ENCODE data around the gene ZMIZ1.

ZMIZ1 gene

DNA sequence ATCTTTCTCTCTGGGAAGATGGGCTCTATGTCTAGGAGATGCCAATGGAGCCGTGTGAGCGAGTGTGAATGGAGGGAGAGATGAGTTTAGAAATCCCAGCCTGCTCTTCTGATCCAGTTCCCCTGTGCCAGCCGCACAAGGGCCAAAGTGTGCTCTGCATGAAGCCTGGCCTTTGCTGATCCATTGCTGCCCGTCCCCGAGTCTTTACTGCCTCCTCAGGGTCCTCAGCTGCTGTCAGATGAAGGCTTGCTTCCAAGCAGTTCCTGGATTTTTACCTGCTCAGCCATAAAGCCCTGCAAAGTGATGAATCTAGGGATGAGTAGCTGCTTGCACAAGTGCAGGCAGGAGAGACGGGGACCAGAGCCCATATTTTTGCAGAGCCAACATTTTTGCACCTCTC lies 115.9 kb downstream of the ZMIZ1 start:
- no peak for DNase-seq (ENCODE audit: low read depth in 3 of 3, low spot score in 1 of 3)

DNA sequence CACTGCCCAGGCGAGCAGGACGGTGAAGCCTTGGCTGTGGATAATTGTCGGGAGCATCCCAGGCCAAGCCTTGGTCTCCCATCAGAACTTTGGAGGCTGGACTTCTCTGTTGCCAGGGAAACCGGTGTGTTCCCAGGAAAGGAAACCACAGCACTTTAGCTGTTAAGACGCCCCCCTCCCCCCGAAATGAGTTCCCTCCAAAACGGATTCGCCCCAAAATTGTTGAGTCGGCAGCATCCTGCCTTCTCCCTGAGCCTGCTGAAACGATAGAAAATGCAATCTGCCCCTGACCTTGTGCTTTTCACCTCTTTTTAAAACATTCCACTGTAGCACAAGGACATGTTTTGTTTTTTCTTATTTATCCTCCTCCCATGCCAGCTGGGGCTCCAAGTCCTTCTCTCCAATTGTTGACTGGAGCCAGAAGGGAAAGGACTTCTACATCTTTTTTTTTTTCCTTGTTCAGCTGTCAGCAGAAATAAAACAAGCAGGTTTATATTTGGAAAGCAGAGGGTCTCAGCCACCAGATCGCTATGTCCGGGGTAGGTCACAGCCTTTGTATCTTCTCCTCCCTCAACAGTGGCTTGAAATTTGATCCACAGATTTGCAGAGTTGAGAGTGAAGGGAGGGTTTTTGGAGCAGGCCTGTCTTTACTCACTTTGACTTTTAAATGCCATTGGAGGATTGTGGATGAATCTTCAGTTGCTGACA lies 116.5 kb downstream of the ZMIZ1 start:
- DNase-seq (ENCODE audit: low read depth in 3 of 3, low spot score in 1 of 3) = no peak

DNA sequence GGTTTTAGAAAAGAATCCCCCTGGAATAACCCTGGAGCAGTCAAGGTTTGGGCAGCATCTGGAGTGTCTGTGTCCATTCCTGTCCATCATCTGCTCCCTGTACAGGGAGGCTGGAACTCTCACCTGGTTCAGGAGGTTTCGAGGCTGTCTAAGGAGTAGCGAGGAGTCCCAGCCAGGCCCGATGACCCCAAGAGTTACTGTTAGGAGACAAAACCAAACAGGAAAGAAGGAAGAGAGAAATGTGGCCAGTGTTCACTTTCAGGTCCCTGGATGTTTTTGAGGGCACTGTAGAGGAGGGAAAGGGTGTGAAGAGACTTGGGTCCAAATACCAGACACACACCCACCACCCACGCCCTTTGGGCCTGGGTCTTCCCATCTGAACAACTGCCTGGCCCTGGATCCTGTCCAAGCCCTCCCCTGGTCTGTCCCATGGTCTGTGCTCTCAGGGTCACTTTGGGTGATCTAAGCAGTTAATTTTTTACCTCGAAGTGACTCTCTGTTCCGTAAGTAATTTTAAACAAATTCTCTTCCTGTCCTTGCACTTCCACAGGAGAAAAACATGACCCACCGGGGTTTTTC lies 117.1 kb downstream of the ZMIZ1 start:
- no peak for DNase-seq (ENCODE audit: low read depth in 3 of 3, low spot score in 1 of 3)

GRCh38 chr10:79186486-79187120 lies 117.8 kb downstream of the ZMIZ1 start:
- no peak for DNase-seq (ENCODE audit: low read depth in 3 of 3, low spot score in 1 of 3)

DNA sequence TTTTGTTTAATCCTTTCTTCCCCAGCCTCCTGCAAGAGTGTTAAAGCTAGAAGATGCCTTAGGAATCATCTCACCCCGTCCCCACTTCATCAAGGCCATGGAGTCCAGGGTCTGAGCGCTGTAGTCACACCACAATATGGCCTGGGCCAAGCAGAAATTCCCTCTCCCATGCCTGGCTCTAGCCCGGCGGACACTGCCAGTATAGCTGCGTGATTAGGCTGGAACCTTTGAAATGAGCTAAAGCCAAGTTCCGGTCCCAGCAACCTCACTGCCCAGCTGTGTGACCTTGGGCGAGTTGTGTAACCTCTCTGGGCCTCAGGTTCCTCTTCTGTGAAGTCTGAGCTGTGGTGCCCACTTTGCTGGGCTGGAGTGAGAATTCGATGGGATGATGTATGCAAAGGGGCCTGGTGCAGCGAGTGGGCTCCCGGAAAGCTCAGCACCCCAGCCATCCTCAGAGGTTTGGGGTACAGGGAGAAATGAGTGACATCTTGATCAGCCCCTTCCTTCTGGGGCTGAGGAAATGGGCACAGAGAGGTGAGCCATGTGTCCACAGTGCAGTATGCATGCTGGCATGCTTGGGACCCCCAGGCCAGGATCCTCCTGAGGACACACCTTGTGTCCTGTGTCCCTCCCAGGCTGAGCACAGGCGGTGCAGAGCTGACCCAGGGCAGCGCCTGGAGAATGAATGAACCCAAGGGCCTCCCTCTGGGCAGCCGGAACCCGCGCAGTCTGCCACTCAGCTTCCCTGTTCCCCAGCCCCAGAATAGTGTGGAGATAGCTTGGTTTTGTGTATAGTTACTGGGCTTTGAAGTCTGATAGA lies 118.6 kb downstream of the ZMIZ1 start:
- no peak for DNase-seq (ENCODE audit: low read depth in 3 of 3, low spot score in 1 of 3)

GRCh38 chr10:79188154-79188965 lies 119.6 kb downstream of the ZMIZ1 start:
- no peak for DNase-seq (ENCODE audit: low read depth in 3 of 3, low spot score in 1 of 3)

DNA sequence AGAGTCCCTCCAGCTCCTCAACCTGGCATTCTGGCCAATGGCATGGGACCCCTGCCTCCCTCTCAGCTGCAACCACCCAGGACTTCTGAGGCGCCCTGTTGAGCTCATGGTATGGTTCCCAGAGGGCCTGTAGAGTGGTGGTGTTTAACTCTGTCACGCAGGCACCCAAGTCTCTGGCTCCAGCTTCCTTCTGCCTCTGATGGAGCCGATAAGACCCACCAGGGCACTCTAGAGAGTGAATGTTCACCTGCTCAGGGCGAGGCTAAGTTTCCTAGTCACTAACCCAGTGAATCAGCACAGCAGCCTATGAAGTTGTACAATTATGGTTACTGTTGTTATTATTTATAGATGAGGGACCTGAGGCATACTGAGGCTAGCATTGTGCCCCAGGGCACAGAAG lies 120.4 kb downstream of the ZMIZ1 start:
- no peak for DNase-seq (ENCODE audit: low read depth in 3 of 3, low spot score in 1 of 3)

DNA sequence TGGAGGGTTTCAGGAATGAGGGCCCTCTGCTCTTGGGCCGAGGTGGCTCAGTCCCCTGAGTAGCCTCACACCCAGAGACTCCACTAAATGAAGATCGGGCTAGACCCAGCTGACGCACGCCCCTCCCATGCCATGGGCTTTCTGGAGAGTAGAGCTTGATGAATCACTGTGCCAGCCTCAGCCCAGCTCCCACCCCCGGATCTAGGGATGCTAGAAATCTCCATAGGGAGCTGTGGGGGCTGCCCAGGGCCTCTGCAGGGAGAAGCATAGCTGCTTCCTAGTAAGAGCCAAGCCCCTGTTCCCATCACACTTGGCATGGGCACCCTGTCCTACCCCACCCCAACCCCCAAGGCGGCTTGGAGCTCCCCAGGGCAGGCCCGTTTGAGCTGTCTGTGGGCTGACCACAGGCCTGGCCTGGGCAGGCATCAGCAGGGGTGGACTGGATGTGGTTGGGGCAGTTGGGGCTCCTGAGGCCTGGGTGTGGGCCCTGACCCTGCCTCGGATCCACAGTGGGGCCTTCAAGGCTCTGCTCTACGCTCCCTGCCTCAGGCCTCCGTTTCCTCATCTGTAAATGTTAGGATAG lies 121.2 kb downstream of the ZMIZ1 start:
- DNase-seq (ENCODE audit: low read depth in 3 of 3, low spot score in 1 of 3) = no peak

- no peak for DNase-seq (ENCODE audit: low read depth in 3 of 3, low spot score in 1 of 3)
Measured at GRCh38 chr10:79190740-79191261, 122.0 kb downstream of the ZMIZ1 start.

GRCh38 chr10:79191951-79192676 lies 123.3 kb downstream of the ZMIZ1 start:
- no peak for DNase-seq (ENCODE audit: low read depth in 3 of 3, low spot score in 1 of 3)

DNA sequence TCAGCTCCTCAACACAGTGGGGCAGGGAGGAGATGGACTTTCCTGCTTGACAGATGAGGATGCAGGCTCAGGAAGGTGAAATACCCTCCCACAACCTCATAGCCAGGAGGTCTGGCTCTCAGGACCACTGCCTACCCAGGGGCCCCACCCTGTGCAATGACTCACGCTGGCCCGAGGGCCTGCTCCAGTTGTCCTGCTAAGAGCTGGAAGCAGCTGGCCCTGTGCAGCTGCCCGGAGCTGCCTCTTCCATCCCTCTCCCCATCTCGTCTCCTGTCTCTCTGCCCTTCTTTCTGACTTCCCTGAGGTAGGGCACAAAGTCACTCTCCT lies 123.9 kb downstream of the ZMIZ1 start:
- DNase-seq (ENCODE audit: low read depth in 3 of 3, low spot score in 1 of 3) = no peak

- no peak for DNase-seq (ENCODE audit: low read depth in 3 of 3, low spot score in 1 of 3)
Measured at GRCh38 chr10:79193694-79194382, 125.1 kb downstream of the ZMIZ1 start.

- DNase-seq (ENCODE audit: low read depth in 3 of 3, low spot score in 1 of 3) = peak; percentile 41 to 71 (median 51)
Measured at GRCh38 chr10:79195091-79195923, 126.5 kb downstream of the ZMIZ1 start.

DNA sequence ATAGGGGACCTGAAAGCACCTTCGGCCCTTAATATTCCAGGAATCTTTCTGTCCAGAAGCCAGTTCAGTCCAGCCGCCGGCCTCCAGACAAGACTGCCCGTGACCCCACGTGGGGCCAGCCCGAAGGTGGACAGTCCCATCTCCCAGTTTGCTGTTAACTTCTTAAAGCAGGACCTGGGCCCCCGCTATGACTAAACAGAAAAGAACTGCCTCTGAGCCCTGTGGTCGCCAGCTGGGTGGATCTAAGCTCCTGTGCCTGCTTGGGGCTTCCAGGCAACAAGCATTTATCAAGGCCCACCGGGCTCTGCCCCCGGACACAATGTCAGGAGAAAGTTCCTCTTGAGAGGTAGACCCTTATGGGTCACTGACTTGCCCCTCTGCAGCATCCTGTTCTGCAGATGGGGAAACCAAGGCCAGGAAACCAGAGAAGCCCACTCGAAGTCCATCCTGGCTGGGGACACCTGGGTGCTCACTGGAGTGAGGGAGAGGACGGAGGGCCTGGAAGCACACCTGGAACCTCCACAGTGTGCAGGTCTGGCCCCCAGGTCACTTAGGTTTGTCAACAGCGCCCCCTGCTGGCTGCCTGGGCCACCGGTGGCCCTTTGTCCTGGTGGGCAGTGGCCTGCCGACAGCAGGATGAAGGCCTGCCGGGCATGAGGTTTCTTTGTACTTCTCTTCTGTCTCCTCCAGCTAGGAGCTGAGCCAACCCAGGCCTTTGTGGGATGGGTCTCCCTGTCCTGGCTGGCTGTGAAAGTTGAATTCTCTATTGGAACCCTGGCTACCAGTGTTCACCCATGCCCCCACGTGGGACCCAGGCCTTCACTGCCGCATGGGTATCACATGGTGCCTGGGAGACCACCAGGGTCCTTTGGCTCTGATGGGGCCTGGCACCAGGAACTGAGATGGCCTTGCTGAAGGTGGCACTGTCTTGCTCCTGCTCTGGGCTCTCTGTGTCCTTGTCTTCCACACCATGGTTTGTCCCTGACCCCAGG lies 128.0 kb downstream of the ZMIZ1 start:
- peak; percentile 23 to 70 (median 49) for DNase-seq (ENCODE audit: low read depth in 3 of 3, low spot score in 1 of 3)

DNA sequence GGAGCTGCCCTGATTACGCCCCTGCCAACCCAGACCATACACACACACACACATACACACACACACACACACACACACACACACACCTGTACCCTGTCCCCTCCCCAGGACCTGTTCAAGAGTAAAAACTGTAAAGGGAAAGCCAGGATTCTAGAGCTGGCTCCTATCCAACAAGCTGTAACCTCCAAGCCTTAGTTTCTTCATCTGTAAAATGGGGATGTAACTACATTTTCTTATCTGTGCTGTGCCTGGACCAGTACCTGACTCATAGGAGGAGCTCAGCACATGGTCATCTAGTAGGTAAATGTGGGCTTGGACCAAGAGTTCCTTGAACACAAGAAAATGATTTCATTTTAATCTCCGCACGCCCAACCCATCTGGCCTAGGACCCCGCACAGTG lies 128.8 kb downstream of the ZMIZ1 start:
- no peak for DNase-seq (ENCODE audit: low read depth in 3 of 3, low spot score in 1 of 3)

DNA sequence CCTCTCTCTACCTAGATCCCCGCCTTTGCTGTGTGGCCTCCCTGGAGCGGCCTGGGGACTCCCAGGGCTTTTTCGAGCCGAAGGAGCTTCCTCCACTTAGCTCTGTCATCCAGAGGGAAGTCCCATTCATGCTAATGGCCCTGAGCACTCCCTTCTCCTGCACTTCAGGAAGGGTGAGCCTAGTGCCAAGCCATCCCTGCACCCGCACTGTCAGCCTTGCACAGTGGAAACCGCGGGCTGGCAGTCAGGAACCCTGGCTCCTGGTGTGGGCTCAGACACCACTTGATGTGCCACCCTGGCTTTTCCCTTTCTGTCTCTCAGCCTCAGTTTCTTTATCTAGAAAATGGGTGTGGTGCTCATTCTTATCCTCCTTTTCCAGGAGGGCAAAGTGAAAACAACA lies 131.6 kb downstream of the ZMIZ1 start:
- DNase-seq (ENCODE audit: low read depth in 3 of 3, low spot score in 1 of 3) = no peak

- DNase-seq (ENCODE audit: low read depth in 3 of 3, low spot score in 1 of 3) = no peak
Measured at GRCh38 chr10:79201706-79202105, 132.9 kb downstream of the ZMIZ1 start.
